Stimulated activated naive B cell treated with anti-CD40 and anti-IgM and Interleukin-4, amounts not matched to agents 10 μg/mL and 1 μg/mL and 100 μg/mL, for 72 hours (primary cell): ENCODE results near the gene OARD1.

Source experiments
- ATAC-seq, 2 donors: fragments of 150-1000 bp; cut with Tn5 transposase; replicated peaks; 2 replicates each; pipeline ENCODE4 v1.10.0; 2021; ENCODE audit warnings: moderate library complexity in 1 of 2
- DNase-seq: peaks from one replicate; pipeline ENCODE4 v3.0.0; 2021
- H3K27ac Mint-ChIP-seq: one replicate; pipeline ENCODE4 v1.8.0; 2022; ENCODE audit warnings: mild to moderate bottlenecking, mixed read lengths
- H3K27me3 Mint-ChIP-seq, 2 donors: one replicate each; pipeline ENCODE4 v1.8.0; 2022; ENCODE audit warnings: mixed read lengths in 2 of 2
- H3K36me3 Mint-ChIP-seq, 2 donors: one replicate each; pipeline ENCODE4 v1.8.0; 2022; ENCODE audit warnings: mixed read lengths in 2 of 2, mild to moderate bottlenecking in 1 of 2
- H3K4me1 Mint-ChIP-seq, 2 donors: one replicate each; pipeline ENCODE4 v1.8.0; 2022; ENCODE audit warnings: mixed read lengths in 2 of 2, mild to moderate bottlenecking in 1 of 2
- H3K4me3 Mint-ChIP-seq, 2 donors: one replicate each; pipeline ENCODE4 v1.8.0; 2022; ENCODE audit warnings: mild to moderate bottlenecking in 2 of 2, mixed read lengths in 2 of 2, moderate library complexity in 1 of 2
- H3K9me3 Mint-ChIP-seq, 2 donors: one replicate each; pipeline ENCODE4 v1.8.0; 2022; ENCODE audit warnings: mixed read lengths in 2 of 2, mild to moderate bottlenecking in 1 of 2

OARD1 gene

GRCh38 chr6:41085182-41085581 lies 13.0 kb upstream of the OARD1 start:
- H3K27ac Mint-ChIP-seq: no peak overlapping the region
- no peak overlapping the region for H3K4me3 Mint-ChIP-seq

GRCh38 chr6:41083072-41083471 lies 10.9 kb upstream of the OARD1 start:
- peaks cover 25 to 49% of the 10 kb centered on the region in 2 donors for H3K36me3 Mint-ChIP-seq
- peaks cover 9 to 21% of the 10 kb centered on the region in 2 donors for H3K4me1 Mint-ChIP-seq
- H3K4me3 Mint-ChIP-seq: no peak overlapping the region

More at GRCh38 chr6:41085182-41085581, 13.0 kb upstream of the OARD1 start:
- Mint-ChIP-seq H3K36me3 (peaks cover 22 to 47% of the 10 kb centered on the region in 2 donors), H3K4me1 (peaks cover 7 to 10% of the 10 kb centered on the region in 2 donors), H3K27me3 (no peaks in the 10 kb centered on the region), H3K9me3 (no peaks in the 10 kb centered on the region)
- ATAC-seq (no peak), DNase-seq (no peak)

GRCh38 chr6:41080621-41081020 lies 8.5 kb upstream of the OARD1 start:
- Mint-ChIP-seq H3K36me3 (peaks cover 24 to 43% of the 10 kb centered on the region in 2 donors), H3K9me3 (no peaks in the 10 kb centered on the region), H3K27ac (peak overlapping the region; percentile 72), H3K4me1 (peaks cover 16 to 29% of the 10 kb centered on the region in 2 donors), H3K4me3 (peak overlapping the region in 1 of 2 donors; percentile 1), H3K27me3 (no peaks in the 10 kb centered on the region)
- DNase-seq (no peak), ATAC-seq (no peak)

More at GRCh38 chr6:41083072-41083471, 10.9 kb upstream of the OARD1 start:
- H3K27me3 Mint-ChIP-seq: no peaks in the 10 kb centered on the region
- ATAC-seq (no peak), DNase-seq (no peak)
- H3K27ac Mint-ChIP-seq: no peak overlapping the region
- no peaks in the 10 kb centered on the region for H3K9me3 Mint-ChIP-seq

- Mint-ChIP-seq H3K27me3 (no peaks in the 10 kb centered on the region), H3K27ac (no peak overlapping the region), H3K36me3 (peaks cover 25 to 45% of the 10 kb centered on the region in 2 donors), H3K9me3 (no peaks in the 10 kb centered on the region), H3K4me3 (no peak overlapping the region), H3K4me1 (peaks cover 28 to 45% of the 10 kb centered on the region in 2 donors)
- DNase-seq (no peak), ATAC-seq (no peak)
Measured at GRCh38 chr6:41079080-41079479, 6.9 kb upstream of the OARD1 start.

GRCh38 chr6:41078101-41078500 lies 5.9 kb upstream of the OARD1 start:
- no peaks in the 10 kb centered on the region for H3K27me3 Mint-ChIP-seq
- ATAC-seq: no peak
- H3K36me3 Mint-ChIP-seq: peaks cover 25 to 40% of the 10 kb centered on the region in 2 donors
- H3K9me3 Mint-ChIP-seq: no peaks in the 10 kb centered on the region
- DNase-seq: no peak
- peaks cover 31 to 51% of the 10 kb centered on the region in 2 donors for H3K4me1 Mint-ChIP-seq
- H3K27ac Mint-ChIP-seq: no peak overlapping the region
- H3K4me3 Mint-ChIP-seq: no peak overlapping the region

GRCh38 chr6:41077536-41077935 lies 5.4 kb upstream of the OARD1 start:
- Mint-ChIP-seq H3K27me3 (no peaks in the 10 kb centered on the region), H3K9me3 (no peaks in the 10 kb centered on the region), H3K4me1 (peaks cover 31 to 51% of the 10 kb centered on the region in 2 donors), H3K4me3 (no peak overlapping the region), H3K36me3 (peaks cover 25 to 38% of the 10 kb centered on the region in 2 donors), H3K27ac (no peak overlapping the region)
- DNase-seq (no peak), ATAC-seq (no peak)

GRCh38 chr6:41075651-41076626 lies 3.8 kb upstream of the OARD1 start:
- H3K36me3 Mint-ChIP-seq: peaks cover 16 to 31% of the 10 kb centered on the region in 2 donors
- H3K27me3 Mint-ChIP-seq: no peaks in the 10 kb centered on the region
- H3K4me3 Mint-ChIP-seq: peak overlapping the region; percentile 5 to 17
- H3K27ac Mint-ChIP-seq: peak overlapping the region; percentile 47
- no peaks in the 10 kb centered on the region for H3K9me3 Mint-ChIP-seq
- peaks cover 31 to 54% of the 10 kb centered on the region in 2 donors for H3K4me1 Mint-ChIP-seq
- ATAC-seq (no peak), DNase-seq (no peak)

- DNase-seq: no peak
- no peaks in the 10 kb centered on the region for H3K27me3 Mint-ChIP-seq
- H3K4me1 Mint-ChIP-seq: peaks cover 29 to 50% of the 10 kb centered on the region in 2 donors
Measured at GRCh38 chr6:41074692-41075436, 2.7 kb upstream of the OARD1 start.

GRCh38 chr6:41073968-41074691 lies 2.0 kb upstream of the OARD1 start:
- peaks cover 8 to 19% of the 10 kb centered on the region in 2 donors for H3K36me3 Mint-ChIP-seq
- ATAC-seq (no peak), DNase-seq (no peak)

More at GRCh38 chr6:41074692-41075436, 2.7 kb upstream of the OARD1 start:
- Mint-ChIP-seq H3K4me3 (peak overlapping the region; percentile 92 to 96), H3K36me3 (peaks cover 8 to 22% of the 10 kb centered on the region in 2 donors), H3K9me3 (no peaks in the 10 kb centered on the region), H3K27ac (peak overlapping the region; percentile 96)
- no peak for ATAC-seq

GRCh38 chr6:41073203-41073967 lies 1.2 kb upstream of the OARD1 start:
- peak overlapping the region; percentile 99 for H3K27ac Mint-ChIP-seq
- peak; percentile 25 to 26 for ATAC-seq
- H3K4me1 Mint-ChIP-seq: peaks cover 27 to 42% of the 10 kb centered on the region in 2 donors

More at GRCh38 chr6:41073968-41074691, 2.0 kb upstream of the OARD1 start:
- no peaks in the 10 kb centered on the region for H3K9me3 Mint-ChIP-seq
- peak overlapping the region; percentile 96 for H3K27ac Mint-ChIP-seq
- peaks cover 29 to 47% of the 10 kb centered on the region in 2 donors for H3K4me1 Mint-ChIP-seq
- no peaks in the 10 kb centered on the region for H3K27me3 Mint-ChIP-seq
- peak overlapping the region; percentile 92 to 96 for H3K4me3 Mint-ChIP-seq

GRCh38 chr6:41072836-41073202 lies 663 bp upstream of the OARD1 start, which contains the start of gene NFYA:
Gene NFYA (plus strand): TSS chr6:41072974. CDS start chr6:41079090, 6,116 bp downstream.
- H3K27ac Mint-ChIP-seq: peak within 1 kb of the TSS; percentile 99
- peak; percentile 72 to 73 for ATAC-seq
- H3K4me3 Mint-ChIP-seq: peak within 1 kb of the TSS; percentile 92 to 97
- no peaks in the 10 kb centered on the region for H3K9me3 Mint-ChIP-seq
- DNase-seq: no peak
- peaks cover 6 to 18% of the 10 kb centered on the region in 2 donors for H3K36me3 Mint-ChIP-seq
- H3K27me3 Mint-ChIP-seq: no peaks in the 10 kb centered on the region
- H3K4me1 Mint-ChIP-seq: peaks cover 27 to 42% of the 10 kb centered on the region in 2 donors

More at GRCh38 chr6:41073203-41073967, 1.2 kb upstream of the OARD1 start:
- DNase-seq: peak; percentile 74
- Mint-ChIP-seq H3K4me3 (peak overlapping the region; percentile 92 to 97), H3K36me3 (peaks cover 6 to 15% of the 10 kb centered on the region in 2 donors), H3K9me3 (no peaks in the 10 kb centered on the region), H3K27me3 (no peaks in the 10 kb centered on the region)

- Mint-ChIP-seq H3K9me3 (no peaks in the 10 kb centered on the region), H3K4me1 (peaks cover 30 to 47% of the 10 kb centered on the region in 2 donors), H3K4me3 (peak overlapping the region; percentile 92 to 97), H3K27ac (peak overlapping the region; percentile 99), H3K27me3 (no peaks in the 10 kb centered on the region), H3K36me3 (peaks cover 19 to 31% of the 10 kb centered on the region in 2 donors)
- ATAC-seq (no peak), DNase-seq (no peak)
Measured at GRCh38 chr6:41071501-41071922, 644 bp downstream of the OARD1 start.

GRCh38 chr6:41066867-41067304 lies 5.3 kb downstream of the OARD1 start:
- no peak overlapping the region for H3K4me3 Mint-ChIP-seq
- no peaks in the 10 kb centered on the region for H3K9me3 Mint-ChIP-seq
- H3K27ac Mint-ChIP-seq: no peak overlapping the region
- ATAC-seq (no peak), DNase-seq (no peak)
- peaks cover 24 to 29% of the 10 kb centered on the region in 2 donors for H3K36me3 Mint-ChIP-seq
- peaks cover 8 to 20% of the 10 kb centered on the region in 2 donors for H3K4me1 Mint-ChIP-seq
- H3K27me3 Mint-ChIP-seq: no peaks in the 10 kb centered on the region
